Bronchial epithelial cell (primary cell): ENCODE results near the gene GNAS-AS1. TPM values are rescaled to one million over a fixed set of nuclear protein-coding genes. Genes with fewer than 3 reads are reported as not detected.

Experiments
- DNase-seq: peaks from one replicate; pipeline ENCODE4 v3.0.0-alpha.2; 2010; ENCODE audit warnings: low read depth
- FAIRE-seq: peaks from 2 replicates; lab custom pipeline; 2011; peaks lifted over from hg19 to GRCh38; lab: Jason Lieb, UNC
- H3K27me3 ChIP-seq: 2 replicates; pipeline ENCODE4 v1.5.1; 2011; ENCODE audit warnings: low read length; ENCODE audit not compliant: control insufficient read depth, insufficient read depth
- H3K36me3 ChIP-seq: 2 replicates; pipeline ENCODE4 v1.5.1; 2011; ENCODE audit warnings: low read length; ENCODE audit not compliant: control insufficient read depth, insufficient read depth
- H3K4me3 ChIP-seq: 2 replicates; pipeline ENCODE4 v1.5.1; 2011; ENCODE audit warnings: mild to moderate bottlenecking, low read depth, low read length, control low read depth
- CTCF ChIP-seq: IDR thresholded peaks from 2 replicates; pipeline ENCODE4 v1.5.1; 2011; ENCODE audit warnings: mild to moderate bottlenecking, moderate library complexity, low read length, control low read depth, inconsistent platforms; ENCODE audit not compliant: insufficient read depth, severe bottlenecking
- total RNA-seq: library from RNA; depleted of rRNA; stranded (reverse); fragments of >200 nt; gene quantifications from 2 replicates; pipeline ENCODE4 v1.2.1, GENCODE V29; 2014

GNAS-AS1 gene
- total RNA-seq, 1 donor from 2014 or later = 1.3 TPM

- no peak overlapping the region for H3K4me3 ChIP-seq
- no peak for FAIRE-seq
- no peaks in the 10 kb centered on the region for H3K36me3 ChIP-seq
- TF ChIP-seq CTCF = no peak
- no peaks in the 10 kb centered on the region for H3K27me3 ChIP-seq
- no peak for DNase-seq
These were observed 63.3 kb downstream of the GNAS-AS1 start for GRCh38 chr20:58787211-58788005.

- FAIRE-seq (peak; percentile 36), DNase-seq (no peak)
- no peak overlapping the region for H3K4me3 ChIP-seq
- H3K27me3 ChIP-seq = no peaks in the 10 kb centered on the region
- TF ChIP-seq CTCF = no peak
- H3K36me3 ChIP-seq = no peaks in the 10 kb centered on the region
These were observed 66.2 kb downstream of the GNAS-AS1 start for GRCh38 chr20:58784321-58785074.

DNA sequence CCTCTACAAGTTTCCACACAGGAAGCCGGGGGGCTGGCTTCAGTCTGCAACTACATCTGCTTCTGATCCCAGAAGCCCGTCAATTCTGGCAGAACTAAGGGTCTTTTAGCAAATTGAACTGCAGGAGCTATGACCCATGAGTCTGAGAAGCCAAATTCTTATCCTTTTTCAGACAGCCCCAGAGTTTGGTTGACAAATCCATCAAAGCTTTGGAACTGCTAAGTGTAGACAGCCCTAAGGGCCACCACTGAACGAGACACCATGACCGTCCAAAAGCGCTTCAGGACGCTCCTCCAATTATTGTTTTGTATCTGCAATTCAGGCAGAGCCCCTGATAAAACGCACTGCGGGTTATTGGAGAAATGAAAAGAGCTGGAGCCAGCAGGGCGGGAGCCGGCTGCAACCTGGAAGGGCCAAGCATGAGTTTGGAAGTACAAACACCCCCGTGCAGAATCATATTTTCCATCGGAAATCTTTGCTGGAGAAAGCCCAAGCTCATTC lies 67.1 kb downstream of the GNAS-AS1 start:
- H3K4me3 ChIP-seq = no peak overlapping the region
- no peaks in the 10 kb centered on the region for H3K27me3 ChIP-seq
- H3K36me3 ChIP-seq = no peaks in the 10 kb centered on the region
- no peak for TF ChIP-seq CTCF
- DNase-seq = no peak
- no peak for FAIRE-seq

- DNase-seq = no peak
- FAIRE-seq = no peak
- TF ChIP-seq CTCF = no peak
- H3K4me3 ChIP-seq = no peak overlapping the region
- H3K27me3 ChIP-seq = no peaks in the 10 kb centered on the region
- H3K36me3 ChIP-seq = no peaks in the 10 kb centered on the region
These were observed 69.6 kb downstream of the GNAS-AS1 start for GRCh38 chr20:58781138-58781537.

DNA sequence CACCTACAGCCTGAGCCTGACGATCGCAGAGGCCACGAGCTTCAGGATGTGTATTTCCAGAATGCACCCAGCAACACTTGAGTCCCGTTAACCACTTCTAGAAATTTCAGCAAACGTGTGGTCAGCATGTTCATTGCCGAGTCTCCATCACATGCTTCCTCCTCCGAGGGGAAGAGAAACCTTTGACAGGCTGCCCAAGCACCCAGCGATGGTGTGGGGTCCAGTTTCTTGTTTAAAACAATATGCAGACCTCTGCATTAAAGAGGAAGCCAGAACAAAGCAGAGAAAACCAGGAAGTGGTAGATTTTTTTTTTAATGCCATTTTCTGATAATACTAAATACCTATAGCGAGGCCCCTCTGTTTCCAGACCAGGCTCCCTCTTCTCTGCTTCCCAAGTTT lies 71.9 kb downstream of the GNAS-AS1 start:
- no peaks in the 10 kb centered on the region for H3K36me3 ChIP-seq
- no peaks in the 10 kb centered on the region for H3K27me3 ChIP-seq
- no peak overlapping the region for H3K4me3 ChIP-seq
- TF ChIP-seq CTCF = no peak
- FAIRE-seq = no peak
- DNase-seq = no peak
